NK-92 (cell line): ENCODE data around the gene UQCR10.
"Not testable (repeated sequence)": the region's sequence is repeated elsewhere in the genome, so short reads cannot be mapped to it uniquely, and the experiment has no call there.

ENCODE experiments used
- DNase-seq: peaks from one replicate; lab custom pipeline; 2025; ENCODE audit not compliant: unreplicated experiment; lab: John Stamatoyannopoulos, UW

The UQCR10 gene

GRCh38 chr22:29737251-29738117 lies 29.7 kb upstream of the UQCR10 start:
- no peak for DNase-seq

GRCh38 chr22:29738118-29738815 lies 28.9 kb upstream of the UQCR10 start:
- DNase-seq, result no peak

- no peak for DNase-seq
Observed at GRCh38 chr22:29739346-29739875, 27.8 kb upstream of the UQCR10 start.

- no peak for DNase-seq
Observed at GRCh38 chr22:29740216-29740615, 27.0 kb upstream of the UQCR10 start.

- no peak for DNase-seq
Observed at GRCh38 chr22:29741926-29742325, 25.2 kb upstream of the UQCR10 start.

- DNase-seq, result no peak
Observed at GRCh38 chr22:29742326-29742725, 24.8 kb upstream of the UQCR10 start.

GRCh38 chr22:29744902-29745301 lies 22.3 kb upstream of the UQCR10 start:
- DNase-seq, result no peak

- DNase-seq, result no peak
Observed at GRCh38 chr22:29747832-29748231, 19.3 kb upstream of the UQCR10 start.

GRCh38 chr22:29748248-29748893 lies 18.8 kb upstream of the UQCR10 start:
- DNase-seq, result no peak

GRCh38 chr22:29750029-29750428 lies 17.1 kb upstream of the UQCR10 start:
- no peak for DNase-seq

- DNase-seq, result no peak
Observed at GRCh38 chr22:29750559-29751538, 16.3 kb upstream of the UQCR10 start.

- DNase-seq, result no peak
Observed at GRCh38 chr22:29751669-29752068, 15.5 kb upstream of the UQCR10 start.

- DNase-seq, result no peak
Observed at GRCh38 chr22:29753808-29754657, 13.1 kb upstream of the UQCR10 start.

GRCh38 chr22:29754658-29755395 lies 12.3 kb upstream of the UQCR10 start:
- DNase-seq, result not testable (repeated sequence)

- no peak for DNase-seq
Observed at GRCh38 chr22:29755889-29756288, 11.3 kb upstream of the UQCR10 start.

- DNase-seq, result no peak
Observed at GRCh38 chr22:29756341-29756740, 10.8 kb upstream of the UQCR10 start.

GRCh38 chr22:29757096-29757495 lies 10.1 kb upstream of the UQCR10 start:
- DNase-seq, result no peak

- DNase-seq, result no peak
Observed at GRCh38 chr22:29758068-29758622, 9.0 kb upstream of the UQCR10 start.
